HG03442 (cell line): Measurements from ENCODE around the gene GNAT2.

Experiments
- ATAC-seq: cut with Tn5 transposase; IDR thresholded peaks from one replicate; pipeline ENCODE4 v1.9.1; 2021; ENCODE audit warnings: mild to moderate bottlenecking, moderate library complexity; ENCODE audit not compliant: unreplicated experiment

GNAT2 gene

DNA sequence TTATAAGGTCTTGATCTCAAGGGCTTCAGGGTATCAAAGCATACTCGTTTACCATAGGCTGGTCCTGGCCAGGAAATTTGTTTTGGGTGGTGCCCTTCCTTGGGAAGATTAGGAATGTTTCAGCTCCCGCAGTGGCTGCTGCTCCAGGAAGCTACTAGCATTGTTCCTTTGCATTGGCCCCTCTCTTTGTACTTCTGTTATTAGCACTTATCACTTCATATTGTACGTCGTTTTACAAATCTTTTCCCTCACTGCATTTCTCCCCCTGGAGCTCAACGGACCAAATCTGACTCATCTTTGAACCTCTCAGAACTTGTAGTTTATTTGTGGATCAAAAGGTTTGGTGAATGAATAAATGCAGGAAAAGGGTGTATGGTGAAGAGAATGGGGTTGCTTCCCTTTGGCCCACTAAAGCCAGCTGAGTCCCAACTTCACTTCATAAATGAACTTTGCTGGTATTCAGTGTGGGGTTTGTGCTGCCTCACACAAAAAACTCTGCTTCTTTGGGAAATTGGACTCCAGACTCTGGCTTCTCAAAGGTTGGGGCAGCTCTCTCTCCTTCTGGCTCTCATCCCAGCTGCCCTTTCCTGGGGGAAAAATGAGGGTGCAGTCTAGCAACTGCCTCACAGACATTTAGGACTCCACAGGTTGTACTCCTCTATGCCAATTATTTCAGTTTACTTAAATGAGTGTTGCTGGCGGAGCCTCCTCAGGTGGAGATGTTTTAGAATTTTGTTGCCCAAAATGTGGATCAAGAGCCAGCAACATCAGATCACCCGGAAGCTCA is 5.9 kb downstream of the GNAT2 start:
- no peak for ATAC-seq

- no peak for ATAC-seq
Observed at GRCh38 chr1:109611308-109611990, 8.0 kb downstream of the GNAT2 start.

DNA sequence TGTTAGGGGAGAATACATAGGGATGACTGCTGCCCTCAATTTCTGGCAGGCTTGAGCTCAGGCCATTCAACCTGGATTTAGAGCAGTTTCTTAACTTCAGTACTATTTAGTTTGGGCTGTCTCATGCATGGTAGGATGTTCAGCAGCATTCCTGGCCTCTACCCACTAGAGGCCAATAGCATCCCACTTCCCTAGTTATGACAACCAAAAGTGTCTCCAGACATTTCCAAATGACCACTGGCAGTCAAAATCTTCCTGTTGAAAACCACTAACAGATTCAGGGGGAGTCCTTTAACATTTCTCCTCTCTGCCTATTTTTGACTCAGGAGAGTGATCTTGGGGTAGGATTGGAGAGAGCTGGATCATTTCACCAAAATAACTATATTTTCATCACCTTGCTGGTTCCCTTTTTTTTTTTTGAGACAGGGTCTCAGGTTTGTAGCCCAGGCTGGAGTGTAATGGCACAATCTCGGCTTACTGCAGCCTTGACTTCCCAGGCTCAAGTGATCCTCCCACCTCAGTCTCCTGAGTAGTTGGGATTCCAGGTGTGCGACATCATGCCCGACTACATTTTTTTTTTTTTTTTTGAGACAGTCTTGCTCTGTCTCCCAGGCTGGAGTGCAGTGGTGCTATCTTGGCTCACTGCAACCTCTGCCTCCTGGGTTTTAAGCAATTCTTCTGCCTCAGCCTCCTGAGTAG is 8.7 kb downstream of the GNAT2 start:
- ATAC-seq: no peak

- ATAC-seq: no peak
Observed at GRCh38 chr1:109609881-109610280, 9.5 kb downstream of the GNAT2 start.

DNA sequence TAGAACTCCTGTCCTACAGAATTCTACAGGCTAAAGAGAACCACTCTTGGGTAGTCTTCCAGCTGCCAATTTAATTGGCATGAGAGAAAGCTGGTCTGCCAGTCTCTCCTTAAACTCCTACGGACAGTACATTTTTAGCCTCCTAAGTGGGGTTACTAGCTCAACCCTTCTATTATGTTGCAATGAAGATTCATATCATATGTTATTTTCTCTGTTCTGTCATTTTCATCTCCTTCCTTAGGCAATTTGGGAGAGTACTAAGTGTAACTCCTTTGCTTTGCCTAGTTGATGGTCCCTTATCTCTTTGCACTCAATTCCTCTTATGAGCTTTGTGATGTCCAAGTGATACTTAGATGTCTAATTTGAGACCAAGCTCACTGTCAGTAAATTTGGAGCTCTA is 14.0 kb downstream of the GNAT2 start:
- no peak for ATAC-seq

DNA sequence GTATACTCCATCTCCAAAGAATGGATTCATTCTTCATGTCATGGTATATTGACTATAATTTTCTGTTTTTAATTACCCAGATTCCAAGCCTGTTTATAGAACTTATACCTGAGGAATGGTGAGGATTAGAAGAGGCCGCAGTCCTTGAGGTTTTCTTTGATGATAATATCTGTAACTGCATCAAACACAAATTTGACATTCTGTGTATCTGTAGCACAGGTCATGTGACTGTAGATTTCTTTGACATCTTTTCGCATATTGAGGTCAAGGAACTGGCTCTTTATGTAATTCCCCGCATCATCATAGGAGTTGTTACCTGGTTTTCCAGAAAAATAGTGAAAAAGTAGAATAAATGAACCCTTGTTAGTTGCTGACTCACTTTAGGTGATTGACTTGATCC is 16.2 kb downstream of the GNAT2 start:
- ATAC-seq: no peak

GRCh38 chr1:109598655-109599054 is 20.8 kb downstream of the GNAT2 start:
- ATAC-seq: no peak

DNA sequence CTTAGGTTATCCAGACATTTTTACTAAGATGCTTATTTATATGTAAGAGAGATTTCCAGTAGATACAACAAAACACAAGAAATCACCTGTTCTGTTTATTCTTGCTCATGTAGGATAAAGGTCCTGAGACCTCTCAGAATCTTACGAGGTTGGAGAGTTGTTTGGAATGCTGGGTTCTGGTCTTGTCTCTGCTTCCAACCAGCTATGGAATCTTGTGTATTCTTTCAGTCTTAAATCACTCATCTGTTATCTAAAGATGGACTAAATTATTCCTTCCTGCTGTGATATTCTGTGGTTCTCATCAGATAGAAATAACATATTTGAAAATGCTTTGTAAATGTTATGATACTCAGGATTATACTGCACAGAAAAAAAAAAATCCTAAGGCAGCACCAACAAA is 21.3 kb downstream of the GNAT2 start:
- ATAC-seq: no peak

- ATAC-seq: no peak
Observed at GRCh38 chr1:109595531-109595930, 23.9 kb downstream of the GNAT2 start.

GRCh38 chr1:109592916-109593315 is 26.5 kb downstream of the GNAT2 start:
- ATAC-seq: no peak

DNA sequence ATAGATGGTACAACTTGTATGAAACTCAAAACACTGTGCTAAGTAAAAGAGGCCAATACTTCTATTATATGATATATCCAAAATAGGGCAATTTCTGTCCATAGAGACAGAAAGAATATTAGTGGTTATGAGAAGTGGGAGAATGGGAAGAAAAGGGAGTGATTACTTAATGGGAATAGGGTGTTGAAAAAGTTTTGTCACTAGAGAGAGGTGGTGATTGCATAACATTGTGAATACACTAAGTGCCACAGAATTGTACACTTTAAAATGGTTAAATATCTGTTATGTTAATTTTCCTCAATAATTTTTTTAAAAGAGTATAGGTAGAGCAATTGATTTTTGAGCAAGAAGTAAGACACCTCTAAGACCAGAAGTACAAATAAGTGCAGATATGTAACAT is 29.7 kb downstream of the GNAT2 start:
- no peak for ATAC-seq

DNA sequence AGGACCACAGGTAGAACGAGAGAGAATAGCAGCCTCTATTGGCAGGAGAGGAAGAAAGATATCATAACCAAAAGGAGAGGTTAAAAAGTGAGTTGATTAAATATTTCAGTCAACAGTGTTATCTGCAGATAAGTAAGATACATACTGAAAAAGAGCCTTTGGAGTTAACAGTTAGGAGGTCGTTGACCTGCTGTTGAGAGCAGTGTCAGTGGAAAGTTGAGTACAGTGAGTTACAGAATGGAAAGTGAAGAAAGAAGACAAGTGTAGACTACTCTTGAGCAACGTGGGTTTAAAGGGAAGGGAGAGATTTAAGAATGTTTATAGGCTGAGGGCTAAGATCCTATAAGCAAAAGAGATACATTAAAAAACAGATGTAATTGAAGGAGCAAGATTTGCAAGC is 30.2 kb downstream of the GNAT2 start:
- ATAC-seq: no peak

DNA sequence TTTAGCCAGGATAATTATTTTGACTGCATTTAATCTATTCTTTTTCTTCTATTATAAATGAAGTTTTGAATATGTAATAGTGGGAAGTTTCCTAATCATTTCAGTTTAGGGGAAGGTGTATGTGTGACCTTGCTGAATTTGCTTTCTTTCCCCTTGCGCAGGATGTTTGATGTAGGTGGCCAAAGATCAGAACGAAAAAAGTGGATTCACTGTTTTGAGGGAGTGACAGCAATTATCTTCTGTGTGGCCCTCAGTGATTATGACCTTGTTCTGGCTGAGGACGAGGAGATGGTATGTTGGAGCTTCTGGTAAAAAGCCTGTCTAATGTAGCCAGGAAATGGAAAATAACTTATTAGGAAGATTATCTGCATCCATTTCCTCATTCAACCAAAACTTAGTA is 33.4 kb downstream of the GNAT2 start:
- no peak for ATAC-seq

DNA sequence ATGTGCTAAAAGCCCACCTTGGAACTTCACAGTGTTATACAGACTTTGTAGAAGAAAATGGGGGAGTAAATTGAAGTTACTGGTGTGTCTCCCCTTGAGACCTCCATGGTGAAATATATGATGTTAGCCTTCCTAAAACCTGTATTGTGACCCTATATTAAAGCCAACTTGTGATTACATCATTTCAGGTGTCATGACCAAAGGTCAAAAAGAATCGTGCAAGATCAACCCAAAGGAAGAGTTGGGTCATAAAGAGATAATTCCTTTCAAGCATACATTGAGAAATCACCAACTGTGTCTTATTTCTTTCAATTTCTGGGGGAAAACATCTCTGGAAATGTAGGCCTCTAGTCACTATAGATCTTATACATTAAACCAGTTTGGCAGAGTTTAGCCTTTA is 34.6 kb downstream of the GNAT2 start:
- no peak for ATAC-seq

DNA sequence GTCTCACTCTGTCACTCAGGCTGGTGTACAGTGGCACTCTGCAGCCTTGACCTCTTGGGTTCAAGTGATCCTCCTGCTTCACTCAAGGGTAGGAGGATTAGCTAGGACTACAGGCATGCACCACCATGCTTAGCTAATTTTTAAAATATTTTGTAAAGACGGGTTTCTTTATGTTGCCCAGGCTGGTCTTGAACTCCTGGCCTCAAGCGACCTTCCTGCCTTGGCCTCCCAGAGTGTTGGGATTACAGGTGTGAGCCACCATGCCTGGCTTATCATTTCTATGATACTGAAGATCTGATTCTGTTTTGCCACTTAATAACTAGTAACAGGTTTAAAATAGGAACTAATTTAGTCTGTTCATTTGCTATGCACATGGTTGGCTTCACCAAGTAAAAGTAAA is 37.4 kb downstream of the GNAT2 start:
- no peak for ATAC-seq

DNA sequence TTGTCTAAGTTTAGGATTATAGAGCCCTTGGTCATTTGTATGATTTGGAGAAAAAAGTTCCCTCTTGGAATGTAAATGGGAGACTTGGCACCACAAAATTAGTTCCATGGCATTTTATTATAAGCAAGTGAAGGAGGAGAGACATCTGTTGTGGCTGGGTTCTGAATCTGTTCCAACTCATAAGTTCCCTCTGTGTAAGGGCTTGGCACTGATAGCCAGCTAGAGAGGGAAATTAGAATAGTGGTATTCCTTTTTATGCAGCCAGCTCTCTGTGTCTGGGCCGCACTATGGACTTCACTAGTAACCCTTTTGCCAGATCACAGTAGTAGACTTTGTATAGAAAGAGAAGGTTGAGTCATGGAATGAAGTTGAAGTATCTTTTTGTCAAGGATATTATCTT is 39.9 kb downstream of the GNAT2 start:
- ATAC-seq: no peak

- no peak for ATAC-seq
Observed at GRCh38 chr1:109578947-109579443, 40.4 kb downstream of the GNAT2 start.

GRCh38 chr1:109573785-109574184 is 45.6 kb downstream of the GNAT2 start:
- ATAC-seq: no peak

GRCh38 chr1:109570414-109570813 is 49.0 kb downstream of the GNAT2 start:
- ATAC-seq: no peak

DNA sequence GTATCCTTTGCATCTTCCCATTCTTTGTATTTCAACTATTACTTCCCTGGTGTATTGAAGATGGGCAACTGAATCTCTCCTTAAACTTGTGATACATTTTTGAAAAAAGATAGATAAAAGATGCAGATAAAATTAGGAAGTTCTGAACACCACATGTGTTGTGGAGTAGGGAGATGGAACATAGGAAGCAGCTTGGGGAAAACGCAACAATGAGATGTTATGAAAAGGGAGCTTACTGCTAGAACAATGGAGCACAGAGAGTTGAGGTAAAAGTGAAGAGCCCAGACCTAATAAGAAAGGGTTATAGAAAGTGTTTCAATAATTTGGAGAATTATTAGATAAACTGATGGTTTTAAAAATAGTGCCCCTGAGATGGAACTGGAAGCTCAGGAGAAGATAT is 50.1 kb downstream of the GNAT2 start:
- no peak for ATAC-seq

GRCh38 chr1:109567877-109568672 is 51.3 kb downstream of the GNAT2 start:
- ATAC-seq: no peak
